Activated CD4-positive, alpha-beta T cell treated with anti-CD3 and anti-CD28 coated beads, Interleukin-2, amount 50 U/mL, for 16 hours (primary cell): ENCODE data around the gene CBX3.
"Not testable (repeated sequence)": the region's sequence is repeated elsewhere in the genome, so short reads cannot be mapped to it uniquely, and the experiment has no call there.

ENCODE experiments used
- DNase-seq: peaks from one replicate; pipeline ENCODE4 v3.0.0-alpha.2; 2020

CBX3 gene

DNA sequence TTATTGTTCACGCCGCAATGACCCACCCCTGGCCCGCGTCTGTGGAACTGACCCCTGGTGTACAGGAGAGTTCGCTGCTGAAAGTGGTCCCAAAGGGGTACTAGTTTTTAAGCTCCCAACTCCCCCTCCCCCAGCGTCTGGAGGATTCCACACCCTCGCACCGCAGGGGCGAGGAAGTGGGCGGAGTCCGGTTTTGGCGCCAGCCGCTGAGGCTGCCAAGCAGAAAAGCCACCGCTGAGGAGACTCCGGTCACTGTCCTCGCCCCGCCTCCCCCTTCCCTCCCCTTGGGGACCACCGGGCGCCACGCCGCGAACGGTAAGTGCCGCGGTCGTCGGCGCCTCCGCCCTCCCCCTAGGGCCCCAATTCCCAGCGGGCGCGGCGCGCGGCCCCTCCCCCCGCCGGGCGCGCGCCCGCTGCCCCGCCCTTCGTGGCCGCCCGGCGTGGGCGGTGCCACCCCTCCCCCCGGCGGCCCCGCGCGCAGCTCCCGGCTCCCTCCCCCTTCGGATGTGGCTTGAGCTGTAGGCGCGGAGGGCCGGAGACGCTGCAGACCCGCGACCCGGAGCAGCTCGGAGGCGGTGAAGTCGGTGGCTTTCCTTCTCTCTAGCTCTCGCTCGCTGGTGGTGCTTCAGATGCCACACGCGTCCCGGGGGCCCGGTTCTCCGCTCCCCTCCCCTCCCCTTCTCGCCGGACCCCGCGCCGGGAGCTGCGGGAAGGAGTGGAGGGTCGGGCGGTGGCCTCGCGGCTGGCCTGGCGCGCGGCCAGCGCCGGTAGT lies at the start of gene CBX3:
Gene CBX3 (plus strand): TSS at position 499 of the 772 bp plus-strand sequence. CDS start 1,254 bp downstream, outside the sequence.
- DNase-seq, result peak; percentile 96

DNA sequence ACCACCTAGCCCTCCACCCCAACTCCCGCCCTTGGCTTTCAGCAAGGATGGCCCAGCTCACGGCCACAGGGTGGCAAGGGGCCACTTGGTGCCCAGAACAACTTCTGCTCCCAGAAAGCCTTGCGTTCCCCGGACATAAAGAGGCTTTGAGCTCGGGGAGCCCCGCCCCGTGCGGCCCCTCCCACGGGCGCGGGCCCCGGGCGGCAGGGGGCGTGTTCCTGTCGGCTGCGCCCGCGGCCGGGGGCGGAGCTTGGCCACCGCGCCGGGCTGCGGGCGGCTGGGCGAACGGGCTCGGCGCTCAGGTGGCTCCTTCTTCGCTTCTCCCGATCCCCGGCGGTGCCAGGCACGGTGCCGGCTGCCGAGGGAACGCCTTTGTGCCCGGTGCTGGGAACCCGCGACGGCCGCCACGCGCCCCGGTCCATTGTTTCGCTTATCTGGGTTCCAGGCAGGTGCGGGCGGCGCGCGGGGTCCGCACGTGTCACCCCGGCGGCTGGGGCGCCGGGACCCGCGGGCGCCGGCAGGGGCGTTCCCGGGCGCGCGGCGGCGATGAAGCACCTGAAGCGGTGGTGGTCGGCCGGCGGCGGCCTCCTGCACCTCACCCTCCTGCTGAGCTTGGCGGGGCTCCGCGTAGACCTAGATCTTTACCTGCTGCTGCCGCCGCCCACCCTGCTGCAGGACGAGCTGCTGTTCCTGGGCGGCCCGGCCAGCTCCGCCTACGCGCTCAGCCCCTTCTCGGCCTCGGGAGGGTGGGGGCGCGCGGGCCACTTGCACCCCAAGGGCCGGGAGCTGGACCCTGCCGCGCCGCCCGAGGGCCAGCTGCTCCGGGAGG lies 49.4 kb upstream of the CBX3 start, which contains the start of gene NFE2L3:
Gene NFE2L3 (plus strand): TSS at position 246 of the 829 bp plus-strand sequence. CDS start 301 bp downstream, at position 547.
- DNase-seq, result peak; percentile 89

DNA sequence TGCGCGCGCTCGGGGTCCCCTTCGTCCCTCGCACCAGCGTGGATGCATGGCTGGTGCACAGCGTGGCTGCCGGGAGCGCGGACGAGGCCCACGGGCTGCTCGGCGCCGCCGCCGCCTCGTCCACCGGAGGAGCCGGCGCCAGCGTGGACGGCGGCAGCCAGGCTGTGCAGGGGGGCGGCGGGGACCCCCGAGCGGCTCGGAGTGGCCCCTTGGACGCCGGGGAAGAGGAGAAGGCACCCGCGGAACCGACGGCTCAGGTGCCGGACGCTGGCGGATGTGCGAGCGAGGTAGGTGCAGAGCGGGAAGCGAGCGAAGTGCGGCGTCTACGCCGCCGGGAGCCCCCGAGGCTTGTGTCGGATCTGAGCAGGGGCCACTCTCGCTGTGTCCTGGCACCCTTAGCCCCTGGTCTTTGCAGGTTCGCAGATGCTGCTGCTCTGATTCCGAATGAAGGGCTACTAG lies 48.7 kb upstream of the CBX3 start:
- DNase-seq, result peak; percentile 36

DNA sequence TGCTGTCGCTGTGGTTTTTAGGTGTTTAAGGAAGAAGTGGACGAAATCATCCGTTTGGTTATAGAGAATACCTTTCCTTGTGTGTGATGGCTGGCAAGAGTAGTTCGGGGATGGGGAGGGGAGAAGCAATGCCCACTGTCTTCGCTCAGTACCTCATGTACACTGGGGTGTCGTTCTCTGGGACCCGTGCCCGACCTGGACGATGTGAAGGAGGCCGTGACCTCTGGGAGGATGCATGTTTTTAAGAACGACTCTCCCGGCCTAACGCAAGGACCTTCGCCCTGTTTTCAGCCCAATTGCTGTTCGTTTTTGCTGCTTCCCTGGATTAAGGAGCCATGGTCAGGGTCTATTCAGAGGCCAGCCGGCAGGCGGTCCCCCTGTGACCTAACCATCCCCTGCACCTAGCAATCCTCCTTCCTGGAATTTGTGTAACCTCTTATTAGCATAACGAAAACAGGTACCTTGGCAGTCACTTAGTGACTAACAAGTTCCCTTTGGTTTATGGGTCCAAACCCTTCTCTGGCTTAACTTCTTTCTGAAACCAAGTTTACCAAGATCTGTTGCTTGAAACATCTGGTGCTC lies 48.2 kb upstream of the CBX3 start:
- peak; percentile 65 for DNase-seq

DNA sequence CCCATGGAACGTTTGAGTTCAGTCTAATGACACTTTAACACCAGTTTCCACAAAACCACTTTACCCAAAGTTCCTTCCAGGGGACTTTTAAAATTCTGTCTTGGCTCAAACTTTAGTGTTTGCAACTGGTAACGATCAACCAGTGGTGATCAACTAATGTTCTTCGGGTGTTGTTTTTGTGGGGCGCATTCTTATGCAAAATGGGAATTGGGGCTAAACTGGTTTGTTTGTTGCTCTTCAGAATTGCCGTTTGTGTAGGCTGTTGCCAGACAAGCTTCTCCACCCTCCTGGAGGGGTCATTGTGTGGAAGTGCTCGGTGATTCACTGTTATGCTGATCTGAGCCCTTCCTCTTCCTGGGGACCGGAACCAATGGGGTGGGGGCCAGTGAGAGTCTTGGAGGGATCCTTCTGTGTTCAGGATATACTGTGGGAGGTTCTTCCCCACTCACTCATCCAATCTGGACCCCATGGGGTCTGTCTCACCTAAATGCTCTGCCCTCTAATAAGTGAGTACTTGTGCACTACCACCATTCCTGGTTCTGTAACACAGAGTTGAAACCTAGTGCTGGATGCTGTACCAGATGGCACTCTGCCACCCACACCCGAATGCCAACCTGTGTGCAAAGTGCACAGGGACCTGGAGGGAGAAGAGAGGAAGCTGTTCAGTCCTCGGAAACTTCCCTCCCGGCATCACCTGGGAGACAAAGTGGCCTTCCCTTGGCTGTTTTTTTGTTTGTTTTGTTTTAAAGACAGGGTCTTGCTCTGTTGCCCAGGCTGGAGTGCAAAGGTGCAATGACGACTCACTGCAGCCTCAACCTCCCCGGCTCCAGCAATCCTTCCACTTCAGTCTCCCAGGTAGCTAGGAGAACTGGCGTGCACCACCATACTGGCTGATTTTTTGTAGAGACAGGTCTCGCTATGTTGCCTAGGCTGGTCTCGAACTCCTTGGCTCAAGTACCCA lies 47.4 kb upstream of the CBX3 start:
- DNase-seq, result peak; percentile 75

DNA sequence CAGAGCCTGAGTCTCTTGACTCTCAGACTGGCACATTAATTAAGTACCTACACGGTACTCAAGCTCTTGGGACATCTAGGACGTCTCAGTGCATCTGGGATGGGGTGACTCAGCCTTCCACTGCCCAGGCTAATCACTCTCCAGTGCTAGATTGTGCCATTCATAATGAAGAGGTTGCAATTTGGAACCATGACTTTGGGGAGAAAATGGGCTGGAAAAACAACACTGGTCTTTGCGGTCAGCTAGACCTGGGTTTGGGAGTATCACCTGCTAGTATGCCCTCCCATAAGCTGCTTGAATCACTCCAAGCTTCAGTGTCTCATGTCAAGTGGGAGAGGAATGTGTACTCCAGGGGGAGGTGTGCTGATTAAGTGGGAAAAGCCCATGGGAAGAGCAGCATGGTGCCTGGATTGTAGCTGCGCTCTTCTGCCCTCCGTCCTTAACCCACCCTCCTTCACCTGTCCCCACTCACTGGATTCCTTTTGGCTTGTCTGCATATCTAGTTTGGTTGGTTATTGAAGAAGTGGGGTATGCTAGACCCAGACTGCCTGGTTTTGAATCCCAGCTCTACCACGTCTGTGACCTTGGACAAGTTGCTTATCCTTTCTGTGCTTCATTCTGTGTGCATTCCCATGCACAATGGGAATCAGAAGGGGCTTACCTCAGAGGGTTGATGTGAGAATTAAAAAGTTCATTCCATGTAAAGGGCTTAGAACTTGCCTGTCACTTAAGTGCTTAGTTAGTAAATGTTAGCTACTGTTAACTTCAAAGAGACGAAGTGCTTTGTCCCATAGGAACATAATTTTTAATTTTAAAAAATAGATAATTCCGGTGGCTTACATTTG lies 45.8 kb upstream of the CBX3 start:
- DNase-seq, result no peak

DNA sequence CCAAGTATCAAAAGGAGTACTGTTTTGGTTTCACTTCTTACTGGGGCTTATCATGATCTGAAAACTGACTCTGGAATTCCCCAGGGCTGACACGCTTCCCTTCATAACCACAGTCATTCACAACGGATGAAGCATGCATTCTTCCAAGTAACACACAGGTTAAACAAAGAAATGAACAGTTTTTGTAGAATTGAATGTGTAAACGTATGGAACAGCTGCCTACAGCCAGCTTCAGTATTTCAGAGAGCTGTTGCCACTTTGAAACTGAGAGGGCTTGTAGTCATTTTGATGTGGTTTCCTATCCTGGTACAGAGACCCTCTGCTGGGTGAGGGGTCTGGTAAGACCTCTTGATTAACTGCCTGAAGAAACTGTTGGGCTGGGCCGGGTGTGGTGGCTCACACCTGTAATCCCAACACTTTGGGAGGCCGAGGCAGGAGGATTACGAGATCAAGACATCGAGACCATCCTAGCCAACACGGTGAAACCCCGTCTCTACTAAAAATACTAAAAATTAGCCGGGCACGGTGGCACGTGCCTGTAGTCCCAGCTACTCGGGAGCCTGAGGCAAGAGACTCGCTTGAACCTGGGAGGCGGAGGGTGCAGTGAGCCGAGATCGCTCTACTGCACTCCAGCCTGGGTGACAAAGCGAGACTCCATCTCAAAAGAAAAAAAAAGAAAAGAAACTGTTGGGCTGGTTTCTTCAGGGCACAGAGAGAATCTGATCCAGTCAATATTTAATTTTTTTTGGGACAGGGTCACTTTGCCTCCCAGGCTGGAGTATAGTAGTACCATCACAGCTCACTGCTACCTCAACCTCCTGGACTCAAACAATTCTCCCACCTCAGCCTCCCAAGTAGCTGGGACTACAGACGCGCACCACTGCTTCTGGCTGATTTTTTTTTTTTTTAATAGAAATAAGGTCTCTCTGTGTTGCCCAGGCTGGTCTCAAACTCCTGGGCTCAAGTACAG lies 44.8 kb upstream of the CBX3 start:
- DNase-seq, result peak; percentile 84

DNA sequence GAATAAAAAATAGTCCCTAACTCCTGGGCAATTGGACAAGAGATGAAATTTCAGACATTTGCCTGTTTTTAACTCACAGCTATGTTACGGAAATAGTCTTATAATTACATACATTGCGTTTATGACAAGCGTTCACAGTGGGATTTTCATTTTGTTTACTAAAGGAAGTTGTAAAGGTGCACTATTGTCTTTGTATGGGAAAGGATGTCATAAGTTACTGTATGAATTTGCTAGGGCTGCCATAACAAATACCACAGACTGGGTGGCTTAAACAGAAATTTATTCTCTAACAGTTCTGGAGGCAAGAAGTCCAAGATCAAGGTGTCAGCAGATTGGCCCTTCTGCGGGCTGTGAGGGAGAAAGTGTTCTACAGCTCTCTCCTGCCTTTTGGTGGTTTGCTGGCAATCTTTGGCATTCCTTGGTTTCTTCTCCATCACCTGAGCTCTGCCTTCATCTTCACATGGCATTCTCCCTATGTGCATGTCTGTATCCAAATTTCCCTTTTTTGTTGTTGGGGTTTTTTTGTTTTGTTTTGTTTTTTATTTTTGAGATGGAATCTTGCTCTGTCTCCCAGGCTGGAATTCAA lies 43.9 kb upstream of the CBX3 start:
- DNase-seq, result no peak

DNA sequence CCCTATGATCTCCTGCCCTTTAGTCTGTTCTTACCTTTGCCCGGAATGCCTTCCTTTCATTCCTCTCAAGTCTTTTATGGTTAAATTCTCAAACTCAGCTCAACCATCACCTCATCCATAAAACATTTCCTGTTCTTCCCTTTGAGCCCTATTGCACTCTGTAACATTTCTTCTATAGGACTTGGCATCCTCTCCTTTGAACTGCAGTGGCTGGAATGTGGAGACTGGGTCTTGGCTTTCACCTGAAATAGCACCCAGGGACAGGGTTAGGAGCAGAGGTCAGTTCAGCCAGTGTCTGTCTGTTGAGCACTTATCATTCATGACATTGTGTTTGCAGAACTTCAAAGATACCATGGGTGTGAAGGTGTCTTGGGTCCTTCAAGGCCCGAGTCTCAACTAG lies 42.3 kb upstream of the CBX3 start:
- no peak for DNase-seq

DNA sequence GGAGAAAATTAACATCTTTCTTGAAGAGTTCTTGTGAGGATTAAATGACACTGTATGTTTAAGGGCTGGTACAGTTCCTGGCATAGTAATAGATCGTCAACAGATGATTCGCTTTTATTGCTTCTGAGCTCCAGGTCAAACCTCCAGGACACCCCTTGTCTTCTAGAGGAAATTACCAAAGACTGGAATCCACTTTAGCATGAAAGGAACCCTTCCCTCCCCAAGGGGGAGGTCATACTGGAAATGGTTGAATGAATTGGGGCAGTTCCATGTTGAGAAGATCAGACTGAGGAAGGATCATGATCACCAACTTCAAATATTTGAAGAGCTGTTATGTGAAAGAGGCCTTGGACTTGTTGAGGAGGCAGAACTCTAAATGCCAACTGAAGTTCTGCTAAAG lies 40.6 kb upstream of the CBX3 start:
- DNase-seq, result no peak

DNA sequence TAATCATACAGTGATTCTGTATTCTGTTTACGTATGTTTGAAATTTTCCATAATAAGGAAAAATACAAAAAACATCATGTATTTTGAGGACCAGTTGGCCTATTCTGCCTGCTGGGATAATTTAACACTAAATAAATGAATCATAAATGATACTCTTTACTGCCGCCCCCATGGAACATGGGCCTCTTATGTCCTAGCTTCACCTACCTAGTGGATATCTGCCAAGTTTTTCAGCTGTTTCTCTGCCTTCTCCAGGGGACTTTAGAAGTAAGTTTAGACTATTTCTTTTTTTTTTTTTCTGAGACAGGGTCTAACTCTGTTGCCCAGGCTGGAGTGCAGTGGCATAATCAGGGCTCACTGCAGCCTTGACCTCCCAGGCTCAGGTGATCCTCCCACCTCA lies 39.1 kb upstream of the CBX3 start:
- no peak for DNase-seq

DNA sequence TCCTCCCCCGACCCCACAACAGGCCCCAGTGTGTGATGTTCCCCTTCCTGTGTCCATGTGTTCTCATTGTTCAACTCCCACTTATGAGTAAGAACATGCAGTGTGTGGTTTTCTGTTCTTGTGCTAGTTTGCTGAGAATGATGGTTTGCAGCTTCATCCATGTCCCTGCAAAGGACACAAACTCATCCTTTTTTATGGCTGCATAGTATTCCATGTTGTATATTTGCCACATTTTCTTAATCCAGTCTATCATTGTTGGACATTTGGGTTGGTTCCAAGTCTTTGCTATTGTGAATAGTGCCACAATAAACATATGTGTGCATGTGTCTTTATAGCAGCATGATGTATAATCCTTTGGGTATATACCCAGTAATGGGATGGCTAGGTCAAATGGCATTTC lies 37.7 kb upstream of the CBX3 start:
- not testable (repeated sequence) for DNase-seq

DNA sequence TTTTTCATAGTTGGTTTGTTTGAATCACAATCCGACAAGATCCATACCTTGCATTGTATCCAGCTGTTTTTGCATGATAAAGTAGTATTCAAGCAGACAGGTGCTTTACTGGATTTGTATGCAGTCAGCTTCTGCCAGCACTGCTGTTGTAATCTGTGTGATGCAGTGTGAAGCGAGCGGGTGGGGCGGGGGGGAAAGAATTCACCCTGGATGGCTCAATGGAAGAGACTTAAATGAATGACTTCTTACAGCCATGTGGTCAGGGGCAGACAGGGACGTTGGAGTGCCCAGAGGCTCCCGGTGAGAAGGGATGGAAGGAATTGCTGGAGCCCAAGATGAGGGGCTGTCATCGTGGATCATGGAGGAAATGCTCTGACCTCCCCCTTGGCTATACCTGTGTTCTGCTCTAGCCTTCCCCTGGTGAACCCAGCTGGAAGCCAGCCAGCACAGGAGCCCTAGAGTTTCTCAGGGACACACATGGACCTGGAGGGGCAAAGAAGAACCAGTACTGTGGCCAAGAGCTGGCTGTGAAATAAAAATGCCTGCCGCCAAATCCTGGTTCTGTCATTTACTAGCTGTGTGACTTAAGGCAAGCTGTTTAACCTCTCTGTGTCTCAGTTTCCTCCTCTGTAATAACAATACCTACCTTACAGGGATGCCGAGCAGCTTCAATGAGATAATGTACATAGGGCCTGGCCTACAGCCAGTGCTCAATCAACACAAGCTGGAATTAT lies 35.4 kb upstream of the CBX3 start:
- DNase-seq, result no peak

DNA sequence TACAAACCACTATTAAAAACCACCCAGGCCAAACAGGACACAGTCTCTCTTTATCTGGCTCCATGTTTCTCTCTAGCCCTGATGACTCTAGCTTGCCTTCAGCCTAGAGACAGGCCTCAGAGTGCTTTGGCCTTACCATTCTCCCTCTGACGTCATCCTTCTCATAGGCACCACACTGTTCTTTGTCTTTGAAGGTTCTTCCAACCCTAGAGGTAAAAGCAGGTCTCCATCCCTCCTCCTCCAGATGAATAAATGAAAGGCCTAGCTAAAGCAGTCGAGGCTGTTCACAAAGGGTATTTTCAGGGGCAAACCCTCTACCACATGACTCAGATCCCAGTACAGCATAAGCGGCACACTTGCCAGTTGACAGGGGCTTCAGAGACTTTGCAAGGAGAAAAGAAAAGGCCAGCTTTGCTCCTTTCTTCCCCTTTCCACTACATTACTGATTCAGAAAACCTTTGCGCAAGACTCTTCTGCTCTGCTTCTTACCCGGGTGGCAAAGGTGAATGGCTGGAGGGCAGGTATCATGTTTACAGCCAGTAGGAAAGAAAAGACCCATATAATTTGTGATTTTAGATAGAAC lies 34.8 kb upstream of the CBX3 start:
- DNase-seq, result no peak

DNA sequence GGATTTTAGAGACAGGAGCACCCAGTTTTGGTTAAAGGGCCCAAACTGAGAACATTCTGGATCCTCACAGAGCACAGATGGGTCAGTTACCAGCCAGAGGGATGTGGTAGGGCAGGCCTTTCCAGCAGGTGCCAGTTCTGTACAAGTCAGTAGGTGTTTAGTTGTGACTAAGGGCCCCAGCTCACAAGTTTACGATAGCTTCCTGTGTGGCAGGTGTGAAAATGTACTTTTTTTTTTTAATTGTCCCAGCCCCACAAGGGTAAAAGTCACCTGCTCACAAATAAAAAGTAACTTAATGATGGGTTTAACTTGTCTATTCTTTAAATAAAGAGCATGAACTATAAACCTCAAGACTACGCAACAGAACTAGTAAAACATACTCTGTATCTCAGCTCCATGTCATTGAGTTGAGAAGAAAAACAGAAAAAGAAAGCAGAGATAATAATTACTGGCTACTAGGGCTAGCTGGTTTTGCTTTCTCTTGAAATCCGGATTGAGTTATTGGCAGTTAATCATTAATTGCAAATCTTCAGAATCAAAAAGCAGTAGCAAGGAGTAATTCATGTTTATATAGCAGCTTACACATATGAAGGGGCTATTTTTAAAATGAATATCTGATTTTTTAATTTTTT lies 34.1 kb upstream of the CBX3 start:
- DNase-seq, result peak; percentile 59

DNA sequence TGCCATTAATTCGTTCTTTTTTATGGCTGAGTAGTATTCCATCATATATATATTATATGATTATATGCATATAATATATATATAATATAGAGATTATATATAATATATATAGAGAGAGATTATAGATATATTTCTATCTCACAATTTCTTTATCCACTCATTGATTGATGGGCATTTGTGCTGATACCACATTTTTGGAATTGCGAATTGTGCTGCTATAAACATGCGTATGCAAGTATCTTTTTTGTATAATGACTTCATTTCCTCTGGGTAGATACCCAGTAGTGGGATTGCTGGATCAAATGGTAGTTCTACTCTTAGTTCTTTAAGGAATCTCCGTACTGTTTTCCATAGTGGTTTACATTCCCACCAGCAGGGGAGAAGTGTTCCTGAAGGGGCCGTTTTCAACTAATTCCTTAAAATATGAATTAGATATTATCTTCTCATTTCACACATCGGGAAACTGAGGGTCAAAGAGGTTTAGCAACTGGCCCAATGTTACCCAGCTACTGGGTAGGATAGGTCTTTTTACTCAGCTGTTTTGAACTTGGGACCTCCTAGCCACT lies 33.0 kb upstream of the CBX3 start:
- DNase-seq, result no peak

DNA sequence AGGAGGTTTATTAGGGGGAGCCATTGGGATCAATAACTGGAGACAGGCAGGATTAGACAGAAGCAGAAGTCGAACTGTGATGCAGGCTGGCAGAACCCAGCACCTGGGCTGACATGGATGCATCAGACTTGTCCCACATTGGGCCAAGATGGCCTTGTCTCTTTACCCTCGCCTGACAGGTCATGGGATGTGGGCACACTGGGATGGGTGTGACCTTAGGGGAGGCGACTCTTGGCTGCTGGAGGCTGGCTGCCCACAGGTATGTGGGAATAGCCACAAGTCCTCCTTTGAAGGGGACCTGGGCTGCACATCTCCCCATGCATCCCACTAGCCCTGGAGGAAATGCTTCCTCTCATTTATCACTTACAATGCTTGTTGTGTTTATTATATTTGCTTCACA lies 32.3 kb upstream of the CBX3 start:
- no peak for DNase-seq

DNA sequence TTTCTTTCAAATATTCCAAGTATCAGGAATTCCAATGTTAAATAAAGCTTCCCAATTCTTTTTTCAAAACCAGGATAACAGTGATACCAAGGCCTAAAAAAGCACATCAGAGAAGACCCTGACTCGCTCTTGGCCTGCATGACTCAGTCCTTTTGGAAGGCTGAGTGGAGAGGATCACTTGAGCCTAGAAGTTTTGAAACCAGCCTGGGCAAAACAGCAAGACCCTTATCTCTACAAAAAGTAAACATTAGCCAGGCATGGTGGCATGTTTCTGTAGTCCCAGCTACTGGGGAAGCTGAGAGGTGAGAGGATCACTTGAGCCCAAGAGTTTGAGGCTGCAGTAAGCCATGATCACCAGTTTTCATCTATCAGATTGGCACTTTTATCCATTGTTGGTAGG lies 30.9 kb upstream of the CBX3 start:
- no peak for DNase-seq
